SU-DHL-6 (cell line): ENCODE data around the gene LSM2.
A peak's percentile ranks its signal among the peaks of the same experiment; 100 is the strongest.

Experiments
- H2AFZ ChIP-seq: fragments of 200-600 bp; sonication (generic); 2 replicates; pipeline ENCODE4 v1.6.1; 2014; ENCODE audit warnings: low read depth, mild to moderate bottlenecking, moderate library complexity, mixed read lengths, antibody characterized with exemption, low read length; ENCODE audit not compliant: severe bottlenecking
- H3F3A ChIP-seq: fragments of 200-600 bp; shearing (Covaris generic); 2 replicates; pipeline ENCODE4 v1.6.0; 2016; ENCODE audit warnings: antibody characterized with exemption, mild to moderate bottlenecking; ENCODE audit not compliant: insufficient read depth
- H3K27ac ChIP-seq: fragments of 200-600 bp; sonication (generic); 2 replicates; pipeline ENCODE4 v1.5.1; 2016; ENCODE audit warnings: low read depth, mild to moderate bottlenecking, low read length, moderate library complexity, mixed read lengths
- H3K27me3 ChIP-seq: fragments of 200-600 bp; sonication (generic), shearing (Covaris generic); 2 replicates; pipeline ENCODE4 v1.6.0; 2014; ENCODE audit warnings: mild to moderate bottlenecking, low read length
- H3K36me3 ChIP-seq: fragments of 200-600 bp; sonication (generic); 2 replicates; pipeline ENCODE4 v1.6.1; 2014; ENCODE audit warnings: mild to moderate bottlenecking, low read length, mixed read lengths
- H3K4me2 ChIP-seq: fragments of 300-600, 200-600 bp; shearing (Covaris generic), sonication (generic); 2 replicates; pipeline ENCODE4 v1.6.0; 2014; ENCODE audit warnings: low read length, low read depth, mild to moderate bottlenecking; ENCODE audit not compliant: poor library complexity, severe bottlenecking
- H3K4me3 ChIP-seq: fragments of 200-600 bp; sonication (generic); 2 replicates; pipeline ENCODE4 v1.5.1; 2014; ENCODE audit warnings: antibody characterized with exemption, low read length, mild to moderate bottlenecking, mixed read lengths; ENCODE audit not compliant: insufficient read depth, poor library complexity, severe bottlenecking
- H3K79me2 ChIP-seq: fragments of 200-600 bp; sonication (generic); 2 replicates; pipeline ENCODE4 v1.6.1; 2014; ENCODE audit warnings: mild to moderate bottlenecking, low read length, moderate library complexity; ENCODE audit not compliant: insufficient read depth
- H3K9ac ChIP-seq: fragments of 200-600 bp; sonication (generic); 2 replicates; pipeline ENCODE4 v1.7.0; 2014; ENCODE audit warnings: mild to moderate bottlenecking, low read length
- H3K9me2 ChIP-seq: fragments of 200-600 bp; sonication (generic); replicated peaks from 2 replicates; pipeline ENCODE4 v1.6.1; 2014; ENCODE audit warnings: low read length; ENCODE audit not compliant: insufficient read depth
- H3K9me3 ChIP-seq: fragments of 200-600 bp; sonication (generic); 2 replicates; pipeline ENCODE4 v1.6.1; 2014; ENCODE audit warnings: low read length, mixed read lengths; ENCODE audit not compliant: insufficient read depth
- H4K20me1 ChIP-seq: fragments of 200-600 bp; sonication (generic); 2 replicates; pipeline ENCODE4 v1.6.1; 2014; ENCODE audit warnings: low read depth, mild to moderate bottlenecking, antibody characterized with exemption, low read length, moderate library complexity, mixed read lengths
- EZH2phosphoT487 ChIP-seq: fragments of 200-600 bp; sonication (generic), shearing (Covaris generic); conservative IDR thresholded peaks from 2 replicates; pipeline ENCODE4 v1.6.1; 2018; ENCODE audit warnings: mild to moderate bottlenecking, antibody characterized with exemption, low read length, moderate library complexity, mixed read lengths
- TF ChIP-seq, protein P1 (sequence below): fragments of 200-600 bp; sonication (generic); IDR thresholded peaks from one replicate; pipeline ENCODE4 v1.5.1; 2017; ENCODE audit warnings: antibody characterized with exemption, mild to moderate bottlenecking, low read length, moderate library complexity; ENCODE audit not compliant: insufficient read depth, poor library complexity, severe bottlenecking

LSM2 gene

DNA sequence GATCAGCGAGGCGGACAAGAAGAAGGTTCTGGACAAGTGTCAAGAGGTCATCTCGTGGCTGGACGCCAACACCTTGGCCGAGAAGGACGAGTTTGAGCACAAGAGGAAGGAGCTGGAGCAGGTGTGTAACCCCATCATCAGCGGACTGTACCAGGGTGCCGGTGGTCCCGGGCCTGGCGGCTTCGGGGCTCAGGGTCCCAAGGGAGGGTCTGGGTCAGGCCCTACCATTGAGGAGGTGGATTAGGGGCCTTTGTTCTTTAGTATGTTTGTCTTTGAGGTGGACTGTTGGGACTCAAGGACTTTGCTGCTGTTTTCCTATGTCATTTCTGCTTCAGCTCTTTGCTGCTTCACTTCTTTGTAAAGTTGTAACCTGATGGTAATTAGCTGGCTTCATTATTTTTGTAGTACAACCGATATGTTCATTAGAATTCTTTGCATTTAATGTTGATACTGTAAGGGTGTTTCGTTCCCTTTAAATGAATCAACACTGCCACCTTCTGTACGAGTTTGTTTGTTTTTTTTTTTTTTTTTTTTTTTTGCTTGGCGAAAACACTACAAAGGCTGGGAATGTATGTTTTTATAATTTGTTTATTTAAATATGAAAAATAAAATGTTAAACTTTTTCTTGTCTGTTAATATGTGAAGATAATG lies 23.0 kb upstream of the LSM2 start:
- Histone ChIP-seq H4K20me1 (no peaks in the 10 kb centered on the region), H3K9me2 (no peaks in the 10 kb centered on the region), H3K27ac (peak overlapping the region; percentile 90), H3K4me3 (peak overlapping the region; percentile 56), H3K4me2 (peak overlapping the region; percentile 88), H3K36me3 (no peaks in the 10 kb centered on the region), H3K27me3 (no peaks in the 10 kb centered on the region), H3K79me2 (peaks cover 25% of the 10 kb centered on the region), H3K9me3 (no peaks in the 10 kb centered on the region), H3F3A (peaks cover 44% of the 10 kb centered on the region), H2AFZ (peak overlapping the region; percentile 16), H3K9ac (peak overlapping the region; percentile 53)
- TF ChIP-seq, protein P1, sequence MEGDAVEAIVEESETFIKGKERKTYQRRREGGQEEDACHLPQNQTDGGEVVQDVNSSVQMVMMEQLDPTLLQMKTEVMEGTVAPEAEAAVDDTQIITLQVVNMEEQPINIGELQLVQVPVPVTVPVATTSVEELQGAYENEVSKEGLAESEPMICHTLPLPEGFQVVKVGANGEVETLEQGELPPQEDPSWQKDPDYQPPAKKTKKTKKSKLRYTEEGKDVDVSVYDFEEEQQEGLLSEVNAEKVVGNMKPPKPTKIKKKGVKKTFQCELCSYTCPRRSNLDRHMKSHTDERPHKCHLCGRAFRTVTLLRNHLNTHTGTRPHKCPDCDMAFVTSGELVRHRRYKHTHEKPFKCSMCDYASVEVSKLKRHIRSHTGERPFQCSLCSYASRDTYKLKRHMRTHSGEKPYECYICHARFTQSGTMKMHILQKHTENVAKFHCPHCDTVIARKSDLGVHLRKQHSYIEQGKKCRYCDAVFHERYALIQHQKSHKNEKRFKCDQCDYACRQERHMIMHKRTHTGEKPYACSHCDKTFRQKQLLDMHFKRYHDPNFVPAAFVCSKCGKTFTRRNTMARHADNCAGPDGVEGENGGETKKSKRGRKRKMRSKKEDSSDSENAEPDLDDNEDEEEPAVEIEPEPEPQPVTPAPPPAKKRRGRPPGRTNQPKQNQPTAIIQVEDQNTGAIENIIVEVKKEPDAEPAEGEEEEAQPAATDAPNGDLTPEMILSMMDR, result peak; percentile 68
- TF ChIP-seq EZH2phosphoT487, result no peak

DNA sequence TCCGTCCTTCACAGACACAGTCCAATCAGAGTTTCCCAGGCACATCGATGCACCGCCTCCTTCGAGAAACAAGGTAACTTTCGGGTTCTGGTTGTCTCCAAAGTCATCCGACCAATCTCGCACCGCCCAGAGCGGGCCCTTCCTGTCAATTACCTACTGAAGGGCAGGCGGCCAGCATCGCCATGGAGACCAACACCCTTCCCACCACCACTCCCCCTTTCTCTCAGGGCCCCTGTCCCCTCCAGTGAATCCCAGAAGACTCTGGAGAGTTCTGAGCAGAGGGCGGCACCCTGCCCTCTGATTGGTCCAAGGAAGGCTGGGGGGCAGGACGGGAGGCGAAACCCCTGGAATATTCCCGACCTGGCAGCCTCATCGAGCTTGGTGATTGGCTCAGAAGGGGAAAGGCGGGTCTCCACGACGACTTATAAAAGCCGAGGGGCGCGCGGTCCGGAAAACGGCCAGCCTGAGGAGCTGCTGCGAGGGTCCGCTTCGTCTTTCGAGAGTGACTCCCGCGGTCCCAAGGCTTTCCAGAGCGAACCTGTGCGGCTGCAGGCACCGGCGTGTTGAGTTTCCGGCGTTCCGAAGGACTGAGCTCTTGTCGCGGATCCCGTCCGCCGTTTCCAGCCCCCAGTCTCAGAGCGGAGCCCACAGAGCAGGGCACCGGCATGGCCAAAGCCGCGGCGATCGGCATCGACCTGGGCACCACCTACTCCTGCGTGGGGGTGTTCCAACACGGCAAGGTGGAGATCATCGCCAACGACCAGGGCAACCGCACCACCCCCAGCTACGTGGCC lies 20.7 kb upstream of the LSM2 start, which contains the start of gene HSPA1B:
HSPA1B (plus strand) TSS at position 453 of the 794 bp plus-strand sequence; CDS start at position 666, 213 bp downstream.
- Histone ChIP-seq H3K9me2 (no peaks in the 10 kb centered on the region), H3F3A (peaks cover 29% of the 10 kb centered on the region), H3K27ac (peak within 1 kb of the TSS; percentile 56), H3K9ac (peak within 1 kb of the TSS; percentile 66), H2AFZ (peak within 1 kb of the TSS; percentile 36), H3K4me2 (peak within 1 kb of the TSS; percentile 68), H3K27me3 (no peaks in the 10 kb centered on the region), H3K79me2 (peaks cover 13% of the 10 kb centered on the region; the same call in 1 of the 2 replicates), H3K36me3 (no peaks in the 10 kb centered on the region), H3K4me3 (peak within 1 kb of the TSS; percentile 53), H4K20me1 (no peaks in the 10 kb centered on the region), H3K9me3 (no peaks in the 10 kb centered on the region)
- TF ChIP-seq EZH2phosphoT487, result no peak
- TF ChIP-seq, protein P1, result no peak

DNA sequence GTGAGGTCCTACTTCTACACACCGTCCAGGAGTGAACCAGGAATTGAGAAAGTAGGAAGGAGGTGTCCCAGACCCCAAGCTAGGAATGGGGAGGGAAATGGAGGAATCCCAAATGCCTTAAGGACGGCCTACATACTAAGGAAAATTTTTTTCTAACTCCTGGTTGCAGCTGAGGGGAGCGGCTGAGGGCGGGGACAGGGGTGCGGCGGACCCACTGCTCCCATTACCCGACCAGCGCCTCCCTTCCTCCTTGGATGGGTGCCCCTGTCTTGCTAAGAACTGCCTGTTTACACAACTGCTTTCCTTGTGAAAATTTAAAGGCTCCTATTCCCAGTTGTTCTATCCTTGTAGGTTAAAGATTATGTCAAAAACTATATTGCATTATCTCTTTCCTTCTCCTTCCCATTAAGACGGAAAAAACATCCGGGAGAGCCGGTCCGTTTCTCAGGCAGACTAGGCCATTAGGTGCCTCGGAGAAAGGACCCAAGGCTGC lies 20.1 kb upstream of the LSM2 start:
- H4K20me1 ChIP-seq, result no peaks in the 10 kb centered on the region
- H3K9me2 ChIP-seq, result no peaks in the 10 kb centered on the region
- TF ChIP-seq EZH2phosphoT487, result no peak
- TF ChIP-seq, protein P1, result no peak
- no peaks in the 10 kb centered on the region for H3K36me3 ChIP-seq
- peaks cover 13% of the 10 kb centered on the region; the same call in 1 of the 2 replicates for H3K79me2 ChIP-seq
- no peaks in the 10 kb centered on the region for H3K9me3 ChIP-seq
- peak overlapping the region; percentile 56 for H3K27ac ChIP-seq
- H3K27me3 ChIP-seq, result no peaks in the 10 kb centered on the region
- H3K9ac ChIP-seq, result peak overlapping the region; percentile 66
- H3K4me2 ChIP-seq, result peak overlapping the region; percentile 68
- peak overlapping the region; percentile 53 for H3K4me3 ChIP-seq
- H3F3A ChIP-seq, result peaks cover 26% of the 10 kb centered on the region
- H2AFZ ChIP-seq, result peak overlapping the region; percentile 36
